PC-9 (cell line): ENCODE measurements around the gene EDN1. TPM values are rescaled to one million over a fixed set of nuclear protein-coding genes. Genes with fewer than 3 reads are reported as not detected.

Experiments
- BruUV-seq: library from RNA; stranded (reverse); fragments of 400-500 nt; replicated peaks from 2 replicates; lab custom pipeline; 2021; lab: Mats Ljungman, UMichigan
- CTCF ChIA-PET: fragments of 300-600 bp; sonication (Branson Sonifier 250); formaldehyde crosslinking; loops from one replicate; lab custom pipeline; 2022; ENCODE audit warnings: antibody characterized with exemption; lab: Charles Lee
- POLR2A ChIA-PET: fragments of 300-600 bp; sonication (Branson Sonifier 250); formaldehyde crosslinking; loops from one replicate; lab custom pipeline; 2022; ENCODE audit warnings: antibody characterized with exemption; ENCODE audit not compliant: unreplicated experiment; lab: Charles Lee
- DNase-seq, 2 experiments: peaks; one replicate each; pipeline versions ENCODE4 v3.0.0 to v3.0.0-alpha.2; 2015 to 2022; ENCODE audit warnings: mixed read lengths in 1 of 2
- H2AFZ ChIP-seq: fragments of 200-600 bp; sonication (generic); 2 replicates; pipeline ENCODE4 v1.8.1; 2017; ENCODE audit warnings: antibody characterized with exemption
- H3F3A ChIP-seq: fragments of 200-600 bp; sonication (generic); 2 replicates; pipeline ENCODE4 v1.8.1; 2017; ENCODE audit warnings: antibody characterized with exemption, mild to moderate bottlenecking, low read depth; ENCODE audit not compliant: insufficient read depth
- H3K27ac ChIP-seq: fragments of 200-600 bp; sonication (generic); 2 replicates; pipeline ENCODE4 v1.6.1; 2016; ENCODE audit warnings: mixed run types
- H3K27me3 ChIP-seq: fragments of 200-600 bp; sonication (generic); 2 replicates; pipeline ENCODE4 v1.6.1; 2016; ENCODE audit warnings: low read depth, mixed run types; ENCODE audit not compliant: insufficient read depth
- H3K36me3 ChIP-seq: fragments of 200-600 bp; sonication (generic); 2 replicates; pipeline ENCODE4 v1.6.1; 2016; ENCODE audit warnings: low read depth, mixed run types
- H3K4me1 ChIP-seq: fragments of 200-600 bp; sonication (generic); replicated peaks from 2 replicates; pipeline ENCODE4 v1.6.1; 2016; ENCODE audit warnings: mixed run types; ENCODE audit not compliant: insufficient read depth
- H3K4me2 ChIP-seq: fragments of 200-600 bp; sonication (generic); 2 replicates; pipeline ENCODE4 v1.6.1; 2017; ENCODE audit warnings: mixed run types
- H3K4me3 ChIP-seq: fragments of 200-600 bp; sonication (generic); 2 replicates; pipeline ENCODE4 v1.6.1; 2016; ENCODE audit warnings: mixed run types
- H3K79me2 ChIP-seq: fragments of 200-600 bp; sonication (generic); 2 replicates; pipeline ENCODE4 v1.6.1; 2017; ENCODE audit warnings: low read depth, mixed run types
- H3K9me2 ChIP-seq: fragments of 200-600 bp; sonication (generic); 2 replicates; pipeline ENCODE4 v1.8.1; 2017; ENCODE audit warnings: mild to moderate bottlenecking; ENCODE audit not compliant: insufficient read depth
- H3K9me3 ChIP-seq: fragments of 200-600 bp; sonication (generic); 2 replicates; pipeline ENCODE4 v1.8.1; 2016; ENCODE audit warnings: low read depth; ENCODE audit not compliant: insufficient read depth
- H4K20me1 ChIP-seq: fragments of 200-600 bp; sonication (generic); 2 replicates; pipeline ENCODE4 v1.8.1; 2017; ENCODE audit not compliant: insufficient read depth
- EZH2 ChIP-seq: fragments of 200-600 bp; sonication (generic); IDR thresholded peaks from 2 replicates; pipeline ENCODE4 v1.8.0; 2017; ENCODE audit warnings: antibody characterized with exemption, low read depth
- intact Hi-C: fragments of 100-400 bp; cut with micrococcal nuclease; formaldehyde crosslinking; loops from one replicate; pipeline ENCODE4 v1.10.0; 2022; ENCODE audit not compliant: unreplicated experiment
- total RNA-seq: library from RNA; stranded (reverse); gene quantifications from 2 replicates; pipeline ENCODE4 v1.2.3, GENCODE V29; 2021
- TF ChIP-seq, protein P1 (sequence below): fragments of 200-600 bp; sonication (generic); conservative IDR thresholded peaks from 2 replicates; pipeline ENCODE4 v1.6.1; 2017; ENCODE audit warnings: mixed run types, antibody characterized with exemption, mild to moderate bottlenecking, moderate library complexity

EDN1 gene
- total RNA-seq, 1 experiment from 2014 or later: 3.3 TPM

DNA sequence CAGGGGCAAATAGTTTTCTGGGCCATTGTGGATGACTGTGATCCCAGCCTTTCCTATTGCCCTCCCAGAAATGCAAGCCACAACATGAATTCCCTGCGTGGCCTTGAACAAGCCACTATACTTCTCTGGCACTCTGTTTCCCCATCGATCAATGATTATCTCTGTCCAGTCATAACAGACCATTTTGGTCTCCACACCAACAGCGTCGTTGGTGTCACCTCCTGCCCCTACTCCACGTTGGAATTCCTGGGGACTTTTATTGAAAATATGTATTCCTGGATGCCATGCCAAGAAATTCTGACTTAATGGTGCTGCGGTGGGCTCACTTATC lies 50.3 kb downstream of the EDN1 start:
- Histone ChIP-seq H3F3A (peaks cover 21% of the 10 kb centered on the region), H3K4me1 (peaks cover 39% of the 10 kb centered on the region), H3K27me3 (no peaks in the 10 kb centered on the region), H3K27ac (no peak overlapping the region), H4K20me1 (no peaks in the 10 kb centered on the region), H3K36me3 (no peaks in the 10 kb centered on the region), H3K4me2 (no peak overlapping the region), H2AFZ (no peak overlapping the region), H3K9me2 (no peaks in the 10 kb centered on the region; the same call in 1 of the 2 replicates), H3K9me3 (no peaks in the 10 kb centered on the region; the same call in 1 of the 2 replicates), H3K79me2 (no peaks in the 10 kb centered on the region), H3K4me3 (no peak overlapping the region)
- ChIA-PET CTCF (no interaction called here), POLR2A (no interaction called here)
- TF ChIP-seq EZH2: no peak
- TF ChIP-seq, protein P1, sequence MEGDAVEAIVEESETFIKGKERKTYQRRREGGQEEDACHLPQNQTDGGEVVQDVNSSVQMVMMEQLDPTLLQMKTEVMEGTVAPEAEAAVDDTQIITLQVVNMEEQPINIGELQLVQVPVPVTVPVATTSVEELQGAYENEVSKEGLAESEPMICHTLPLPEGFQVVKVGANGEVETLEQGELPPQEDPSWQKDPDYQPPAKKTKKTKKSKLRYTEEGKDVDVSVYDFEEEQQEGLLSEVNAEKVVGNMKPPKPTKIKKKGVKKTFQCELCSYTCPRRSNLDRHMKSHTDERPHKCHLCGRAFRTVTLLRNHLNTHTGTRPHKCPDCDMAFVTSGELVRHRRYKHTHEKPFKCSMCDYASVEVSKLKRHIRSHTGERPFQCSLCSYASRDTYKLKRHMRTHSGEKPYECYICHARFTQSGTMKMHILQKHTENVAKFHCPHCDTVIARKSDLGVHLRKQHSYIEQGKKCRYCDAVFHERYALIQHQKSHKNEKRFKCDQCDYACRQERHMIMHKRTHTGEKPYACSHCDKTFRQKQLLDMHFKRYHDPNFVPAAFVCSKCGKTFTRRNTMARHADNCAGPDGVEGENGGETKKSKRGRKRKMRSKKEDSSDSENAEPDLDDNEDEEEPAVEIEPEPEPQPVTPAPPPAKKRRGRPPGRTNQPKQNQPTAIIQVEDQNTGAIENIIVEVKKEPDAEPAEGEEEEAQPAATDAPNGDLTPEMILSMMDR: no peak
- intact Hi-C loops: no loop called here
- DNase-seq: no peak
- BruUV-seq: no TSS peak

DNA sequence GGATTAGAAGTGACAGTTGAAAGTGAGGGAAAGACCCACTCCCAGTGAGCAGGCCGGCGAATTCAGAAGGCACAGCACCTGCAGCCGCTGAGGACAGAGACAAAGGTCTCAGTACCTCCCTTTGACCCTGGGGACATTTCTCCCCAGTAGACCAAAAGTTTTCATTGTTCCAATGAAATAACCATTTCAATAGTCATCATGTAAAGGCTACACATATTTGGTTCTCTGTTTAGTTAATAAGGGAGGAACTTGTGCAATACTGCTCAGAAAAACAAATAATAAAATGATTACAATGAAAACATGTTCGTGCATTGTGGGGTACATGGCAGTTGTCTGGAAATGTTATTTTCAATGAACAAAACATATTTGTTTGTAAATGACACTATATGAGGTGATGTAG lies 52.5 kb downstream of the EDN1 start:
- H4K20me1 ChIP-seq: no peaks in the 10 kb centered on the region
- H3F3A ChIP-seq: peaks cover 21% of the 10 kb centered on the region
- no peak overlapping the region; the same call in 1 of the 2 replicates for H2AFZ ChIP-seq
- H3K4me1 ChIP-seq: peaks cover 26% of the 10 kb centered on the region
- intact Hi-C loops: no loop called here
- TF ChIP-seq EZH2: no peak
- TF ChIP-seq, protein P1: no peak
- peak overlapping the region; percentile 45 for H3K4me2 ChIP-seq
- no peaks in the 10 kb centered on the region for H3K36me3 ChIP-seq
- peak in 1 of 2 experiments; percentile 66 for DNase-seq
- POLR2A ChIA-PET: no interaction called here
- no TSS peak for BruUV-seq
- no peak overlapping the region for H3K4me3 ChIP-seq
- CTCF ChIA-PET: interaction anchor here (0.6 kb wide), 1 partner anchor 54 kb away, joined by 5 read pairs; no protein-coding TSS in a partner anchor
- no peaks in the 10 kb centered on the region for H3K79me2 ChIP-seq
- H3K27ac ChIP-seq: peak overlapping the region; percentile 70
- no peaks in the 10 kb centered on the region; the same call in 1 of the 2 replicates for H3K9me3 ChIP-seq
- no peaks in the 10 kb centered on the region; the same call in 1 of the 2 replicates for H3K9me2 ChIP-seq
- H3K27me3 ChIP-seq: no peaks in the 10 kb centered on the region

DNA sequence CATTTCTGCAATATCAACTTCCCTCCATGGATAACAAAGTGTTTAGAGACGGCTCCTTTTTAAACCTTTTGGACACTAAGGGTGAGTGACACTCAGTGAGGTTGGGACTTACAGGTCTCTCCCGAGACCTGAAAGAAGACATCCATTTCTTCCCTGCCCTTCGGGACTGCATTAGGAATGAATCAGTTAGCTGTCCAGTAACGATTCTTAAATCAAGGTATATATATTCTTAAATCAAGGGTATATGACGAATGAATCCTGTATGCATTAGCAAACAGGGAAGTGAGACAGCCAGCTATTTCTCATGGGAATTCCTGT lies 52.9 kb downstream of the EDN1 start:
- no peaks in the 10 kb centered on the region for H4K20me1 ChIP-seq
- no peaks in the 10 kb centered on the region; the same call in 1 of the 2 replicates for H3K9me3 ChIP-seq
- peaks cover 26% of the 10 kb centered on the region for H3K4me1 ChIP-seq
- H3K4me3 ChIP-seq: no peak overlapping the region
- CTCF ChIA-PET: interaction anchor here (0.6 kb wide), 1 partner anchor 54 kb away, joined by 5 read pairs; no protein-coding TSS in a partner anchor
- H3K79me2 ChIP-seq: no peaks in the 10 kb centered on the region
- peak overlapping the region; percentile 70 for H3K27ac ChIP-seq
- POLR2A ChIA-PET: no interaction called here
- BruUV-seq: no TSS peak
- no peaks in the 10 kb centered on the region for H3K36me3 ChIP-seq
- TF ChIP-seq, protein P1: no peak
- TF ChIP-seq EZH2: no peak
- H2AFZ ChIP-seq: no peak overlapping the region
- no peaks in the 10 kb centered on the region; the same call in 1 of the 2 replicates for H3K9me2 ChIP-seq
- no peak for DNase-seq
- peaks cover 21% of the 10 kb centered on the region for H3F3A ChIP-seq
- intact Hi-C loops: no loop called here
- no peaks in the 10 kb centered on the region for H3K27me3 ChIP-seq
- peak overlapping the region; percentile 45 for H3K4me2 ChIP-seq
